Fibroblast of pulmonary artery (primary cell): ENCODE results near the gene HES3.
A peak's percentile ranks its signal among the peaks of the same experiment; 100 is the strongest.

Experiments
- DNase-seq: peaks from one replicate; pipeline ENCODE4 v3.0.0-alpha.2; 2010; ENCODE audit warnings: low read depth
- H3K4me3 ChIP-seq: replicated peaks from 2 replicates; pipeline ENCODE4 v1.5.1; 2011; ENCODE audit warnings: low read depth, mild to moderate bottlenecking, control low read depth, low read length, moderate library complexity
- TF ChIP-seq, protein P1 (sequence below): IDR thresholded peaks from 2 replicates; pipeline ENCODE4 v1.5.1; 2011; ENCODE audit warnings: mild to moderate bottlenecking, control low read depth, low read length, inconsistent platforms; ENCODE audit errors: missing control alignments

HES3 gene

DNA sequence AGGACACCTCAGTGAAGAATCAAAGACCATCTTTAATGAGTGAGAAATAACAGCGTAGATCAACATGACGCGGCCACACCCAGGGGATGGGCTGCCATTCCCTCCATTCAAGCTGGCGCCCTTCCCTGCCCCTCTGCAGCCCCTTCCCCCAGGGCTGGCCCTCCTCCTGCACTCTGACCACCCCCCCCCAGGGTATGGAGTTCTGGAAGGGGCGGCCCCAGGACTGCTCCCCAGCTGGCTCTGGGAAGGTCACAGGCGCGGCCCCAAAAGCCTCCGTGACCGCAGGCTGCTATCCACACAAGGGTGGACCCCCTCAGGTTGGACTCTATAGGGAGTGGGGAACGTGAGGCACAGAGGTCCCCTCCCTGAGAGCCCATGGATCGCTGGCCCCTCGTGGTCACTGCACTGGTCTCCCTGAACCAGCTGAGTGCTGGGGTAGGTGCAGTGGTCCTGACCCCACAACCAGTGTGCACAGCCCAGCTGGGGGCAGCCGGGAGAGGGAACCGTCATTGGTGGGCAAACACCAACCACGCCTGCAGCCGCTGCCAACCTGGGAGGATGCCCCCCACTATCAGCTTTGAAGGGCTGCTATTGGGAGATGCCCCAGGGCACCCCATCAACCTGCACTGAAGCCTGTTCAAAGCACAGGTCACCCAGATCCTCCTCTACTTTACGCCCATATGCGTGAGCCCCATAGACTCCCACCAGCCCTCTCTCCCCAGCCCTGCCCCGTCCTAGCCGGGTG, 33.0 kb downstream of the HES3 start:
- TF ChIP-seq, protein P1, sequence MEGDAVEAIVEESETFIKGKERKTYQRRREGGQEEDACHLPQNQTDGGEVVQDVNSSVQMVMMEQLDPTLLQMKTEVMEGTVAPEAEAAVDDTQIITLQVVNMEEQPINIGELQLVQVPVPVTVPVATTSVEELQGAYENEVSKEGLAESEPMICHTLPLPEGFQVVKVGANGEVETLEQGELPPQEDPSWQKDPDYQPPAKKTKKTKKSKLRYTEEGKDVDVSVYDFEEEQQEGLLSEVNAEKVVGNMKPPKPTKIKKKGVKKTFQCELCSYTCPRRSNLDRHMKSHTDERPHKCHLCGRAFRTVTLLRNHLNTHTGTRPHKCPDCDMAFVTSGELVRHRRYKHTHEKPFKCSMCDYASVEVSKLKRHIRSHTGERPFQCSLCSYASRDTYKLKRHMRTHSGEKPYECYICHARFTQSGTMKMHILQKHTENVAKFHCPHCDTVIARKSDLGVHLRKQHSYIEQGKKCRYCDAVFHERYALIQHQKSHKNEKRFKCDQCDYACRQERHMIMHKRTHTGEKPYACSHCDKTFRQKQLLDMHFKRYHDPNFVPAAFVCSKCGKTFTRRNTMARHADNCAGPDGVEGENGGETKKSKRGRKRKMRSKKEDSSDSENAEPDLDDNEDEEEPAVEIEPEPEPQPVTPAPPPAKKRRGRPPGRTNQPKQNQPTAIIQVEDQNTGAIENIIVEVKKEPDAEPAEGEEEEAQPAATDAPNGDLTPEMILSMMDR, result no peak
- no peak overlapping the region for H3K4me3 ChIP-seq
- DNase-seq, result no peak

DNA sequence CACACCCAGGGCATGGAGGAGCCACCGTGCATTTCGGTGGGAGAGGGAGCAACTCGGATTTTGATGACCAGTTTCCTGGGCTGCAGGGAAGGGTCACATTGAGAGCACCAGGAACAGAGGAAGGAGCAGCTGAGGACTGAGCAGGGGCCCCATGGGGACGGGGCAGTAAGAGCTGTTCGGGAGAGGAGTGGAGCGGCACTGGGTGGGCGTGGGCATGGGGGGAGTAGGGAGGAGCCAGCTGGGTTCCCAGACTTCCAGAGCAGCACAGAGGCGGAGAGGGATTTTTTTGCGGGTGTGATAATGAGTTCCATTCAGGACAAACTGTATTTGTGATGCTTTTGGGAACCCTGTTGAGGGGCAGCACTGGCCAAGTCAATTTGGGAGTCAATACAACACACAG, 34.3 kb downstream of the HES3 start:
- H3K4me3 ChIP-seq, result no peak overlapping the region
- DNase-seq, result no peak
- TF ChIP-seq, protein P1, result no peak

DNA sequence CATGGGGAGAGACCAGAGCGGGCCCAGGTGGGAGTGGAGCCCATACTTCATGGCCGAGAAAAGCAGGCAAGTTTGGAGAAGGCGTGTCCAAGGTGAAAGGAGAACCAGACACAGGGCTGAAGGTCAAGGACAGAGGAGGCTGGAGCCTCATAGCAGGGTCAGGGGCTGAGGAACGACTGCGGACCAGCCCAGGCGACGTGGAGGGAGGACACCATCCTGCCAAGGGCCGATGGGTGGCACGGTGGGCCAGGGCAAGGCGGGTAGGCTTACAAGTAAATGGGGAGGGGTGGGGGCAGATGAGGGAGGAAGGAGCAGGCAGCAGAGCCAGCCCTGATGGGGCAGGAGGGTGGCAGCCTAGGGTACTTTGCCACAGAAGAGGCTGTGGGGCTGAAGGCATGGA, 35.1 kb downstream of the HES3 start:
- H3K4me3 ChIP-seq, result no peak overlapping the region
- DNase-seq, result no peak
- TF ChIP-seq, protein P1, result no peak

DNA sequence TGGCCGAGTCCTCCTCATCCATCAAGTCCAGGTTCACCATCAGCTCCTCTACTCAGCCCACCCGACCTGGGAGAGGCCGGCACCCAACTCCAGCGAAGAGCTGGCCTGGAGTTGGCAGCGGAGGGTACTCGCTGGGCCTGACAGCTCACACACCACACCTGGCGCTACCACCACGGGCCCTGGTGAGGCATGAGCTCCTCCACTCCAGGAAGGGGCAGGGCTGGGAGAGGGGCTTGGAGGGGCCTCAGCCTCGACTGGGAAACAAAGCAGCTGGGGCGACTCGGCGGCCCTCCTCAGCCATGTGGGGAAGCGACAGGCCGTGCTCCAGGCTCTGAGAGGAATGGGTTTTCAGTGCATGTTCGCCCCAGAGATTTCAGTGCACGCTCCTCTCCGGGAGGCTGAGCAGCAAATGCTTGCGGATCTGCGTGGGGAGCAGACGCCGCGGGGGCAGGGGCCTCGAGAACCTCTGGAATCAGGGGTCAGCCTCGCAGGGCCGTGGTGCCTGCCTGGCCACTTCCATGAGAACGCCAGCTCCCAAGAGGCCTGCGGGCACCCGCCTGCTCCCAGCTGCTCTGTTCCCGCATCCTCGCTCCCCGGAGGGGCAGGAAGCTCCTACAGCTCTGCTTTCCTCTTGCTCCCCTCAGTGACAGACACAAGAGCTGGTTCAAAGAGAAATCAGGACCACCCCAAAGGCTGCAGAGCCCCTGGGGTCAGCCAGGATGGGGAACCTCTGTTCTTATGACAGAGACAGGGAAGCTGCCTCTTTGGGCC, 35.8 kb downstream of the HES3 start:
- TF ChIP-seq, protein P1, result no peak
- no peak for DNase-seq
- H3K4me3 ChIP-seq, result no peak overlapping the region

DNA sequence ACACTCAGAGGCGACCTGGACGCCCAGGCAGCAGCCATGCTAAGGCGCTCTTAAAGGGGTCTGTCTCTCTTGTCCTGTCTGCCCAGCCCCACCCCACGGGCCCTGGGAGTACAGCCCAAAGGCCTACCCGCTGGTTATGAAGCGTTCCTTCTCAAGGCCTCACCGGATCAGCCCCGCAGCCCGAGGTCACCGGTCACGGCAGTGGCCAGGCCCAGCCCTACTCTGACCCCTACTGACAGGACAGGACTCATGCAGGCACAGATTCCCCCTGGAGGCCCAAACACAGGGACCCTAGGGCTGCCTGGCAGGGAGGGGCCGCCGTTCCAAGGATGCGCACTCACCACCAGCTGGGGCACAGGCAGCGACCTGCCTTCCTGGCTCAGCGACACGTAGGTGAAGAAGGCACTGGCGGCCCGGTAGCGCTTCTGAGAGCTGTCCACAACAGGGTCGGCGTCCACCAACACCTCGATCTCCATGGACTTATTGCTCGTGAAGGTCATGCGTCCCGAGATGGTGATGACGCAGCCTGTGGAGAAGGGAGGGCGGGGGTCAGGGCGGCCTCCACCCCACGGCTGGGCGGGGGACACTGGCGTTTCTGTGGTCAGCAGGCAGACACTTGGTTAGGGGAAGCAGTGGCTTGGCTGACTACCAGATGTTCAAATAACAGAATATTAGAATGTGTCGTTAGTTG, 36.9 kb downstream of the HES3 start:
- no peak for DNase-seq
- H3K4me3 ChIP-seq, result no peak overlapping the region
- TF ChIP-seq, protein P1, result peak; percentile 32

DNA sequence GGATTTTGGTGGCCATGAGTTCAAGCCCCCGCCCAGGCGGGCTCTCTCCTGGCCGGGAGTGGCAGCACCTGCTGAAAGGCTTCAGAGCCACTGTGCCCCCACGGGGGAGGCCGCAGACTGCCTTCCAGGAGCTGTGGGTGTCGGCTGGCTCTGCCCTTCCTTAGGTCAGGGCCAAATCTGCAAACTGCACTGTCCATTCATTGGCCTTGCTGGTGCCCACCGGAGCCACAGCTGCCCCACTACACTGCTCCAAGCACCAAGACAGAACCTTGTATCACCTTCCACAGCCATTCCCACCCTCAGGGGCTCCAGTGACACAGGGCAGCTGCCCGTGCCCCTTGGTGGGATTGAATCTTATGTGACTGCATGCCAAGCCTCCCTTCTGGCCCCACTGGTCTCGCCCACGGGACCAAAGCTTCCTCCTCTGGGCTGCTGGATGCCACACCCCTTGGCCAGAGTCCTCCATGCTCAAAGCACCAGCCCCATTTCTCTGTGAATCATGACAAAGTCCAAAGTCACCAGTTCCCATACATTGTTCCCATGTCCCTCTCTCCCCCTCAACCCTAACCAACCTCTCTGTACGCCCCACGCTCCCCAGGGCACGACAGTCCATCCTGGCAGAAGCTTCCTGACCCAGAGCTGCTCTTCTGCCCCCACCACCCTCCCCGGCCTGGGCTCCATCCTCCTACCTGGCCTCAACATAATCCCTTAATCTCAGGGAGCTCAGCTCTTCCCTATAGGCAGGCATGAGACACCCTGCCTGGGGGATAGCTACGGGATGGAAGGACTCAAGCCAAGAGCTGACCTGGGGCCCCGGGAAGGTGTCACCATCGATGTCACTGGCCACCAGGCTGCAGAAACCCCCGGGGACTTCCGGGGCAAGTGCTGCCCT, 37.8 kb downstream of the HES3 start:
- H3K4me3 ChIP-seq, result no peak overlapping the region
- no peak for DNase-seq
- TF ChIP-seq, protein P1, result no peak
